HS-27A (cell line): Measurements from ENCODE around the gene LRIT2.

Experiments used
- DNase-seq: peaks from one replicate; pipeline ENCODE4 v3.0.0-alpha.2; 2012; ENCODE audit warnings: low read depth, missing footprints

The LRIT2 gene

DNA sequence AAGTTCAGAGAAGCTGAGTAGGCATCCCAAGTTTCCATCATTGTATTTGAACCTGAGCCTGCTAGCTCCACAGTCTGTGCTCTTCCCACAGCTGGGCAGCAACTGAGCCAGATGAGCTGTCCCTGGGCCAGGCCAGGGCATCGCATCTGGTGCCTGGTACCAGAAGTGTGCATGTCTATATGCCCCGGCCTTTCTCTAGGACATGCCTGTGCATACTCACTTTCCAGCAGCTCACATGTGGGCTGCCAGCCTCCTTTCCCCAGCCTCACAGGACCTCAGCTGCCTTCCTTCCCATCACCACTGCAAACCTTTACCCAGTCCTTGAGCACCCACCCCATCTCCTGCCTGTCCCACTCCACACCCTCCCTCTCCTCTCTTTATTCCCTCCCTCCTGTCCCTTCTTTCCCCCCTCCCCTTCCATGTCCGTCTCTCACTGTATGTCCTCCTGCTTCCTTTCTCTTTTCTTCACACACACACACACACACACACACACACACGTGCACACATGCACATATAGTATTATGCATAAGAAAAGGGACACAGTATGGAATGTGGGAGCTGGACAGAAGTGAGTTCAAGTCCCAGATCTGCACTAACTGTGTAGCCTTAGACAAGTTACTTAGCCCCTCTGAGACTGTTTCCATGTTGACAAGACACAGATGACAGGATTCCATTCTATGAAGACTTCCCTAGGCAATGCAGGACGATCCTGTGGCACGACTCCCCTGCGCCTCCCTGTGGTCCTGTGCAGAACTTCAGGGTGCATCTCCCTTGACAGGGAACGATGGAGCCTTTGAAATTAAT, 20.1 kb downstream of the LRIT2 start:
- DNase-seq, result no peak

GRCh38 chr10:84204610-84205009, 20.7 kb downstream of the LRIT2 start:
- no peak for DNase-seq

DNA sequence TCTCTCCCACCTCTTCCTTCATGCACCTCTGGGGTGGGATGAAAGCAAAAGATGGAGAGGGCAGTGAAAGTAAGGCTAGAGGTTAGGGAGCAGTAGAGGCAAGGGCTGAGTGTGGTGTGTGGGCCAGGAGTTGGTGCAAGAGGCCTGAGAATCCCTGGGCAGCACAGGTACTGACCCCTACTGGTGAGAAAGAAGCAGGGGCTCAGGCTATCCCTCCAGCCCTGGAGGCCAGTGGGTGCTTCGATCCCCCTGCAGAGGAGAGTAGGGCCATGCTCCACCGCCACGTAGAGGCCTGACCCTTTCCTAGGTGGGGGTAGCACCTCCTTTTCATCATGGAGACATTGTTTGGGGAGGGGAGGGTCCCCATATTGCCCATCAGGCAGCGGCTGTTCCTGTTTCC, 21.2 kb downstream of the LRIT2 start:
- DNase-seq, result no peak

DNA sequence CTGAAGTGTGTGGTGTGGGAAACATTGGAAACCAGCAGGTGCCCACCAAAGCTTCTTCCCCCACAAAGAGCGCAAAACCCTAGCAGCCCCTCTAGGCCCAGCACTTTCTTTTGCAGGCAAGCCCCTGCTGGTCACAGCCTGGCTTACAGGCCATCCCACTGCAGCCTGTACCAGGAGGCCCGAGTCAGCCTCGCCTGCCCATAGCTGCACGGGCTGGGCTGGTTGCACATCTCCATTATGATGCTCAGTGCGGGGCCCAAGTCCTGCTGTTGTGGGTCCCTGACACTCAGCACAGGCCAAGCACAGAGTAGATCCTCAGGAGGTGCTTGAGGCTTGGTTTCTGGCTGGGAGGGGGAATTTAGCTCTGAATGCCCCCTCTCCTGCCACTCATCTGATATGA, 23.0 kb downstream of the LRIT2 start:
- DNase-seq, result no peak

- no peak for DNase-seq
Observed at GRCh38 chr10:84201682-84202081, 23.7 kb downstream of the LRIT2 start.

DNA sequence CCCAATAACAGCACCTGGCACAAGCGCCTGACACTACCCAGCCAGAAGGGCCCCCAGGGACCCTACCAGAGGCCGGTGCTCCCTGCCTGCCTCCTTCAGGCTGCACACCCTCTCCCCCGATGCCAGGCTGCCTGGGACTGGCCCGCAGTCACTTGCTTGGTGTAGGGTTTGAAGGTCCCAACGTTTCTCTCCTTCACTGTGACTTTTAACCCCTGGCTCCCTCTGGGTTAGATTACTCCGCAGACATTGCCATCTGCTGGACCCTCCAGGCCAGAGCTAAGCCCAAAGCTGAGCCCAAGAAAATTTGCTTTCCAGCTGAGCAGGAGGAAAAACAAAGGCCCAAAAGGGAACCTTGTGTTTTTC, 24.1 kb downstream of the LRIT2 start:
- DNase-seq, result no peak

- DNase-seq, result no peak
Observed at GRCh38 chr10:84200537-84201243, 24.7 kb downstream of the LRIT2 start.

DNA sequence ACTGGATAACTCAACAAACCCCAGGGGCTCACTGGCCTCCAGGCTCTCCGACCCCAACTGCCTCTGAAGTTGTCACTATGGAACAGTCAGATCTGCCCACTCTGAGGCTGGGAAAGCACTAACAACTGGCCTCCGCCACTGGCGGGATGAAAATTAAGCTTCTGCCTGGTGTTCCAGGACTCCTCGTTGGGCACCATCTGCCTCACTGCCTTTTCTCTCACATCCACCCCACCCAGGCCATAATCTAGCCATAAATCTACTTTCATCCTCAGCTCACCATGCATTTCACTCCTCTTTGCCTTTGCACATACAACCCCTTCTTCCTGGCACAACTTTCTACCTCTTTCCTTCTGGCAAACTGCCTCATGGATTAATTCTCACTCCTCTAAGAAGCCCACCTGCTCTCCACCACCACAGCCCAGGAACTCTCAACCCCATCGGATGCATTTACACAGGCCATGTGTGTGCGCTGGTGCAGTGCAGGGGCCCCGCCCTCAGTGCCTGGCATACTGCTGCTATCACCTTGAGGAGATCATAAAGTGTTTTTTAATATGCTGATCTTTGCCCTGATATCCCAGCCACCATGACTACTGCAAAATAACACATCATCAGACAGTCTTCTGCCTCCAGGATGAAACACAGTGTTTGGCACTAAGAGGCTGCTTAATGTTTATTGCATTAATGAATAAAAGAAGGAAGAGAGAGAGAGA, 27.0 kb downstream of the LRIT2 start:
- DNase-seq, result no peak

DNA sequence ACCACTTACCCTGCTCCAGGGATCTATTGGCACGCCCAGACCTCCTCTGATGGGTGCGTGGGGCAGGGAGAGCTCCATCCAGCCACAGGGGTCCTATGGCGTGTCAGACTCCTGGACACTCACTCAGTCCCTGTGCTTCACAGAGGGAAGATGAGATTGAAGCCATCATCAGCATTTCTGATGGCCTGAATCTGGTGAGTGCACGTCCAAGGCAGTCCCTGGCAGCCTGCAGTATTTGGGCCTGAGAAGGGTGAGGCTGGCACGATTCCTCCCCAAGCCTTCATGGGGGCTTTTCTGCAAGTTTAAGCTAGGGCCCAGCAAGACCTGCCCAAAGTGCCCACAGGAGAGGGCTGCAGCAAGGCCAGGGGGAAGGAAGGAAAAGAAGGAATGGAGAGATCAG, 27.7 kb downstream of the LRIT2 start:
- no peak for DNase-seq

DNA sequence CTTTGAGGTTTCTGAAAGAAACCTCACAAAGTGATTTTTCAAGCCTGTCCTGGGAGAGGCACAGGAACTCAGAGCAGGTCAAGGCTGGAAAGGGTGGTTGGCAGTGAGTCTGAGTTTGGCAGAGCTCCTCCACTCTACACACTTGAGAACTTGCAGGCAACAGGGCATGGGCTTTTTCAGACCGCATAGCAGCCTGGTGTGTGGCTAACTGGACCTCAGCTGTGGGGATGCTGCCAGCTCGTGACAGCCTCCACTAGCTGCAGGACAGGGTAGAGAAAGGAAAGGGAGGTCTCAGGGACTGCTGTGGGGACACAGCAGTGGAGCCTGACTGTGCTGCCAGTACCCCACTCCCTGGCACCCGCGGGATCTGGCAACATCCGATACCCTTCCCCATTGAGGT, 28.4 kb downstream of the LRIT2 start:
- no peak for DNase-seq

GRCh38 chr10:84196083-84196482, 29.3 kb downstream of the LRIT2 start:
- DNase-seq, result no peak

DNA sequence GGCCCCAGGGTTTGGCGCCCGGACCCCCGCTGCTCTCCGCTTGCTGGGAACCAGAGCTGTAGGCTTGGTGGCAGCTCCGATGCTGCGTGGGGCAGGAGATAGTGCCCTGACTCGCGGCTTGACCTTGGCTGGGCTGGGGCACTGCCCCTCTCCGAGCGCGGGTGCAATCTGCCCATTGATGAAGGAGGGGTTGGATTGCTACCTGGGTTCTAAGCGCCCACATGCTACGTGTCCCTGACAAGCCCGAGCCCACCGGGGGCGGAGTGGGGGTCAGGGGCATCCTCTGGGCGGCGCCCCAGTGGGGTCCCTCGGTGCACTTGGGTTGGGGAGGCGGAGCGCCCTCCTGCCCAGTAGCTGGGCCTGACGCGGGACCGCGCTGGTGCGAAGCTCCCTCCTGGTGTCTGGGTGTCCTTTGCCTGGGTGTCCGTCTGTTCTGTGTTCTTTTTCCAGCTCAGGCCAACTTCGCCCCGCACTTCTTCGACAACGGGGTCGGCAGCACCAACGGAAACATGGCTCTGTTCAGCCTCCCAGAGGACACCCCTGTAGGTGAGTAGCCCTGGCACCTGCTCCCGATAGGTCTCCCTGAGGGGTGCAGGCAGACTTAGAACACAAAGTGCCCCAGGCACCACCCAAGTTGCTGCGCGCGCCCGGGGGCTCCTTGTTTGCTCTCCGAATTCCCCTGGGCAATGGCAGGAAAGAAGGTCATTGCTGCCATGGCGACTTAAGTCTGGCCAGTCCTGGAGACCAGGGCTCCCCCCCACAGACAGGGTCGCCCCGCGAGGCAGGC, 30.1 kb downstream of the LRIT2 start:
- no peak for DNase-seq

- no peak for DNase-seq
Observed at GRCh38 chr10:84194424-84195043, 30.8 kb downstream of the LRIT2 start, which contains the start of gene CDHR1. Gene CDHR1, plus strand, starts transcription at chr10:84194537. Its CDS starts 224 bp downstream, at chr10:84194761.

GRCh38 chr10:84193846-84194423, 31.4 kb downstream of the LRIT2 start:
- DNase-seq, result no peak

DNA sequence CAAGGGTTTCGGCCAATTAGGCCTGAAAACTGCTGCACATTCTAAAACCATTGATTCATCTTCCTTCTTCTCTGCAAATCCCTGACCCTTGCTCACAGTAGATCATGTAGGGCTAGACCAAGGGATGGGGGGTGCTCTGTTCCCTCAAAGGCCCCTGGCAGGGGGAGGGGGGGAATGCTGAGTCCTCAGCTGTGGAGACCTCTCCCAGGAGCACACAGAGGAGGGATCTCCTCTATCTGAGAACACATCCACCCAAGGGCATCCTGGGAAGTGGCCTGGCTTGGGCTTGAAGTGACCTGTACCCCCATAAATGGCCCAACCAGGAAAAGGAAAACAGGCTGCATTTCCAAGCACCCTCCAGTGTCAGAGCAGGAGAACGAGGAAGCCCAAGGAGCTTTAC, 32.0 kb downstream of the LRIT2 start:
- DNase-seq, result no peak

- no peak for DNase-seq
Observed at GRCh38 chr10:84191106-84191505, 34.2 kb downstream of the LRIT2 start.

DNA sequence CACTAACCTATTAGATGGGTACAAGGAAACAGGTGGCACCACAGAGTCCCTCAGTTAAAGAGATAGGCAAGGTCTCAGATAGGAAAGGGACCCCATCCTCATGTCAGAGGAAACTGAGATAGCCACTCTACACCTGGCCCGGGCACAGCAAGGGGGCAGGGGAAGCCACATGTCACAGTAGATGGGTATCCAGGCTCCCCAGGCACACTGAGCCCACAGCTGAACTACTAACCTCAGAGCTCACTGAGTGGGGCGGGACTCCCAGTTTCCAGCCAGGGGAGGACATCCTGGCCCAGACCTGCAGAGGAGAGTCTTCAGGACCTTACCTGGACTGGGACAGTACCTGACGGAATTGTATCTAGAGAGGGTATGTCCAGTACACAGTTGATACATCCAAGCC, 34.7 kb downstream of the LRIT2 start:
- DNase-seq, result no peak

- DNase-seq, result no peak
Observed at GRCh38 chr10:84188815-84189214, 36.5 kb downstream of the LRIT2 start.

GRCh38 chr10:84185526-84186175, 39.7 kb downstream of the LRIT2 start:
- no peak for DNase-seq

- no peak for DNase-seq
Observed at GRCh38 chr10:84184517-84184916, 40.8 kb downstream of the LRIT2 start.

- DNase-seq, result no peak
Observed at GRCh38 chr10:84181631-84182030, 43.7 kb downstream of the LRIT2 start.
